Measurements from ENCODE around the gene NHP2. TPM values are rescaled to one million over a fixed set of nuclear protein-coding genes. Genes with fewer than 3 reads are reported as not detected.
A peak's percentile ranks its signal among the peaks of the same experiment; 100 is the strongest.

The NHP2 gene
- total RNA-seq, 1 experiment from 2014 or later: 476 TPM

DNA sequence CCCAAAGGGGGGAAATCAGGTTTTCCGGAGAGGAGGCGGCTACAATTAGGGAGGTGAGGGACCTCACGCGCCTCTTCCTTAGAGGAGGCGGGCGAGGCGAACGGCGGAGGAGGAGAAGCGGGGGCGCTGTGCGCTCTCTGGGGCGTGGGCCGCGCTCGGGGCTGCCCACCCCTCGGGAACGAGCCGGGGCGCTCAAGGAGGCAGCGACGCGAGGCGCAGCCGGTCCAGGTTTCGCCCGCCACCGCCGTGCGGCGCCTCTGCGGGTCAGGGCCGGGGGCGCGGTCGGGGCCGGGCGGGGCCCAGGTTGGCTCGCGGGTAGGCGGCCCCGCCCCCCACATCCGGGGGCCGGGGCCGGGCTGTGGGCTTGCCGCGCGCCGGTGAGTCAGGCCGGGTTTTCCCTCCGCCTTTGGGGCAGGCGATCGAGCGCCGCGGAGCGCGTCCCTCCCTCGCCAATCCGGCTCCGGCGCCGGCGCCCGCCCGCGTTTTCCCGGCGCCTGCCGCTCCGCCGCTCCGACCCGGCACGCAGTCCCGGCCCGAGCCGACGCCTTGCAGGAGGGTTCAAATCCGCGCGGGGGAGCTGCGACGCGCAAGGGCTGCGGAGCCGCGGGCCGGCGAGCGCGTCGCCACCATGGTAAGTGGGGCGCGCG is 40.4 kb downstream of the NHP2 start, which contains the start of gene N4BP3:
Gene N4BP3 (plus strand): TSS at position 392 of the 647 bp plus-strand sequence. CDS start 6,052 bp downstream, outside the sequence.
- Histone ChIP-seq H3K36me3 (no peaks in the 10 kb centered on the region), H3K4me3 (peak within 1 kb of the TSS; percentile 48), H3K27me3 (peaks cover 12% of the 10 kb centered on the region), H3K9me3 (peaks cover 6% of the 10 kb centered on the region; the same call in 1 of the 2 replicates)
- DNase-seq: peak; percentile 88

DNA sequence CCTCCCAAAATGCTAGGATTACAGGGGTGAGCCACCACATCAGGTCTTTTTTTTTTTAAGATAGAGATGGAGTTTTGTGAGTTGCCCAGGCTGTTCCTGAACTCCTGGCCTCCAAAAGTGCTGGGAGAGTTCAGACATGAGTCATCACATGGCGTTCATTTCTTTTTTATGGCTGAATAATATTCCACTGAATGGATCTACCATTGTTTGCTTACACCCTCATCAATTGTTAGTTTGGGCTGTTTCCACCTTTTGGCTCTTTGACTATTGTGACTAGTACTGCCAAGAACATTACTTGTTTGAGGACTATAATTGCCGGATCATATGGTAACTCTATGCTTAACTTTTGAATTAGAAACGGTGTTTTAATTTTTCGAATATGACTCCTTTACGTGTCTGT is 41.1 kb downstream of the NHP2 start:
- peaks cover 12% of the 10 kb centered on the region for H3K27me3 ChIP-seq
- H3K4me3 ChIP-seq: no peak overlapping the region

DNA sequence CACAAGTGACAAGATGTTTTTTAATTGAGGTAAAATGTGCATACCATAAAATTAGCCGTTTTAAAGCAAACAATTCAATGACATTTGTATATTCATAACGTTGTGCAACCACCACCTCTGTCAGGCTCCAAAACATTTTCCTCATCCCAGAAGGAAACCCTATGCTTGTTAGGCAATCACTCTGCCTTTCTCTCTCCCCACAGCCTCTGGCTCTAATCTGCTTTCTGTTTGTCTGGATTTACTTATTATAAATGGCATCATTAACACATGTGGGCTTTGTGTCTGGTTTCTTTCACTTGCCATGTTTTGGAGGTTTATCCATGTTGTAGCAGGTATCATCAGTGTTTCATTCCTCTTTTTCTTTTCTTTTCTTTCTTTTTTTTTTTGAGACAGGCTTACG is 41.8 kb downstream of the NHP2 start:
- Histone ChIP-seq H3K9me3 (peaks cover 6% of the 10 kb centered on the region; the same call in 1 of the 2 replicates), H3K4me3 (no peak overlapping the region), H3K27me3 (peaks cover 12% of the 10 kb centered on the region), H3K36me3 (no peaks in the 10 kb centered on the region)
- DNase-seq: no peak

More for the DNA sequence above, 41.1 kb downstream of the NHP2 start:
- peaks cover 6% of the 10 kb centered on the region; the same call in 1 of the 2 replicates for H3K9me3 ChIP-seq
- no peaks in the 10 kb centered on the region for H3K36me3 ChIP-seq
- no peak for DNase-seq

DNA sequence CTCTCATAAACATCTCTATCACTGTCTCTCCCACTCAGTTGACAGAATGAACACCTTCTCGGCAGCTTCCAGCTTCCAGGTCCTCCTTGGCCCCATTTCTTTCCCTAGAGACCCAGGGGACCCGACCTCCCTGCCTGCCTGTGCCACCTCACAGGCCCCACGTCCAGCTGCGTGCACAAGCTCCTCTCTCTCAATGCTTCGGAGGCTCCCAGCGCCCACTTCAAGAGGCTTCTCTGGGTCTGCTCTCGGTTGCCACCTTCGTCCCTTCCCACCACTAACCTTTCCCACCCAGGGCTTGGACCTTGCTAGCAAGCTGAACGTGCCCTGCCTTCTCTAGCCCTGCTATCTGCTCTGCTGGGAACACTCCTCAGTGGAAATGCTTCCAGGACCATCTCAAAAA is 43.2 kb downstream of the NHP2 start:
- DNase-seq: no peak

DNA sequence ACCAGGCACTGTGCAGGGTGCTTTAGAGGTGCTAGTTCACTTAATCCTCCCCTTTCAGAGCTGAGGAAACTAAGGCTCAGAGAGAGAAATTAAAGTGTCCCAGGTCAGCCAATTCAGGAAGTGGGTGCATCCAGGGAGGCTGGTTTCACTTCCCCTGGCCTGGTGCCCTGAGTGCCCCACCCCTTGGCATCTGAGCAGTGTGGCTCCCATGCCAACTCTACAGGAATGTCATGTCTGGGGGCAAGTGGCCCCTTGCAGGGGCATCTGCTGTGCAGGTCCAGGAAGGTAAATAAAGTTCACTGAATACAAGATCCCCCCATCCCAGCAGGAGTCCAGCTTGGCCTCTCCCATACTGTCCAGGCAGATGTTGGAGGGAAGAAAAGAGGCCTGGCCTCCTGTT is 44.7 kb downstream of the NHP2 start:
- H3K4me3 ChIP-seq: no peak overlapping the region
- peaks cover 6% of the 10 kb centered on the region; the same call in 1 of the 2 replicates for H3K9me3 ChIP-seq
- no peaks in the 10 kb centered on the region for H3K36me3 ChIP-seq
- DNase-seq: peak; percentile 60
- H3K27me3 ChIP-seq: peaks cover 2% of the 10 kb centered on the region; the same call in 1 of the 2 replicates

More for the DNA sequence above, 43.2 kb downstream of the NHP2 start:
- Histone ChIP-seq H3K4me3 (no peak overlapping the region), H3K27me3 (peaks cover 10% of the 10 kb centered on the region), H3K9me3 (peaks cover 6% of the 10 kb centered on the region; the same call in 1 of the 2 replicates), H3K36me3 (no peaks in the 10 kb centered on the region)

DNA sequence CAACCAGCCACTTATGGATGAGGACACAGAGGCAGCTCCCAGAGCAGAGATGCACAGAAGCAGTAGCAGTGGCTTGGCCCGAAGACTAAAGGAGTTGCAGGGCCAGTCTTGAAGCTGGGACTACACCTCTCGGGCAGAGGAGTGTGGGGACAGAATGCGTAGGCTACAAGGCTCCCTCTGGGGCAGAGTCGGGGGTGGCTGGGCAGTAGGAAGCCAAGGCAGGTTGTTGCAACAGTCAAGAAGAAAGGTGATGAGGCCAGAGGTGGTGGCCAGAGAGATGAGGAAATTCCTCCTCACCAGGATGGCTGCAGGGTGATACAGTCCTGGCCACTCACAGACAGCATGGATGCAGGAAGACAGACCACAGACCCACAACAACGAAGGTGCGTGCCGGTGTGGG is 45.2 kb downstream of the NHP2 start:
- no peak for DNase-seq
- H3K4me3 ChIP-seq: no peak overlapping the region
- H3K27me3 ChIP-seq: no peaks in the 10 kb centered on the region
- no peaks in the 10 kb centered on the region for H3K36me3 ChIP-seq
- peaks cover 6% of the 10 kb centered on the region; the same call in 1 of the 2 replicates for H3K9me3 ChIP-seq

DNA sequence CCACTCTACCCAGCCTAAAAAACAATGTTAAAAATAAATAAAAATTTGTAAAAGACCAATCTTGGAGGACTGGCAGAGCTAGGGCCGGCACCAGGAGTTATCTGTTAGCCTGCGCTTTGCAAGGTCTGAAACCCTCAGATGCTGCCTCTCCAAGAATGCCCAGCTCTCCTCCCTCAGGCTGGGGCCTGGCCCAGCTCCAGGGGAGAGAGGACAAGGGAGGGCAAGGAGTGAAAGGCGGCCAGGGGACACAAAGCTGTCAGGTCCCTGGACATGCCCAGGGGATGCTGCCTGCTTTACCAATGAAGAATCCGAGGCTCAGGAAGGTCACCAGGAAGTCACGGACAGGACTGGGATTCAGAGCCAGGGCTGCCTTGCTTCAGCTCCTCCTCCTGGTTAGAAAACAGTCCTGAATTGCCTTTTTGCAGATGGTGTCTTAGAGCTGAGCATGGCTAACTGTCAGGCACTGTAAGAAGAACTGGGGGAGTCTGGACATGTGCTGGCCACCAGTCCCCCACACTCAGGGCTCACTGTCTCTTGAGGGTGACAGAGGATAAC is 45.9 kb downstream of the NHP2 start:
- no peak overlapping the region for H3K4me3 ChIP-seq
- H3K36me3 ChIP-seq: no peaks in the 10 kb centered on the region
- DNase-seq: no peak
- H3K9me3 ChIP-seq: peaks cover 4% of the 10 kb centered on the region; the same call in 1 of the 2 replicates
- H3K27me3 ChIP-seq: no peaks in the 10 kb centered on the region

DNA sequence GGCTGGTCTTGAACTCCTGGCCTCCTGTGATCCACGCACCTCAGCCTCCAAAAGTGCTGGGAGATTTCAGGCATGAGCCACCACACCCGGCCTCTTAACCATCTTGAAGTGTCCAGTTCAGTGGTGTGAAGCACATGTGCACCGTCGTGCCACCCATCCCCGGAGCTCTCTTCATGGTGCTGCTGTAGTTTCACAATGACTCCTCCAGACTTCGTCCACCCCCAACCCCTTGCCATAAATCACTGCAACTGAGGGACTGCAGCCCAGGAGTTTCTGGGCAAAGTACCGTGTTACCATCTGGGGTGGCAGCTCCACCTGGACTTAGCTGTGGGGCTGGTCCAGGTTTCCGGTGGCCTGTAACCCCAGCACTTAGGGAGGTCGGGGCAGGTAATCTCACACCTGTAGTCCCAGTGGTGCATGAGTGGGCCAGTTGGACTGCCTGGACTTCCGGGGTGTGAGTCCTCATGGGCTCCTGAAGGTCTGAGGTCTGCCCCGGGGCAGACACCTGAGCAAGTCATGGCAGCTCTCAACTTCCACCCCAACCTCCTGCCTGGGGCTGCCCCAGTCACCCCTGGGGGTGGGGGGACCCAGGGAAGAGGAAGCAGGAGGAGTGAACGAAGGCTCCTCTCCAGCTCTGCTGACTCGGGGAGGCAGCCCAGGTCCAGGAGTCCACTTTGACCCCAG is 47.0 kb downstream of the NHP2 start:
- Histone ChIP-seq H3K9me3 (no peaks in the 10 kb centered on the region), H3K36me3 (no peaks in the 10 kb centered on the region), H3K4me3 (no peak overlapping the region), H3K27me3 (no peaks in the 10 kb centered on the region)
- no peak for DNase-seq

DNA sequence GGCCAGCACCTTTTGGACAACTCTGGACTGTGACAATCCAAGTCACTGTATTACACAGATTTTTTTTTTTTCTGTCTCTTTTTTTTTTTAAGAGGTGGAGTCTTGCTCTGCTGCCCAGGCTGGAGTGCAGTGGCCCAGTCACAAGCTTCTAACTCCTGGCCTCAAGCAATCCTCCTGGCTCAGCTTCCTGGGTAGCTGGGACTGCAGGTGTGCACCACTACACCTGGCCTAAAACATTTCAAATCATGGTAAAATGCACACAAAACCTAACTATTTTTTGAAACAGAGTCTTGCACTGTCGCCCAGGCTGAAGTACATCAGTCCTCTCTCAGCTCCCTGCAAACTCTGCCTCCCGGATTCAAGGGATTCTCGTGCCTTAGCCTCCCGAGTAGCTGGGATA is 47.6 kb downstream of the NHP2 start:
- Histone ChIP-seq H3K27me3 (no peaks in the 10 kb centered on the region), H3K4me3 (no peak overlapping the region), H3K36me3 (no peaks in the 10 kb centered on the region), H3K9me3 (no peaks in the 10 kb centered on the region)
- no peak for DNase-seq

DNA sequence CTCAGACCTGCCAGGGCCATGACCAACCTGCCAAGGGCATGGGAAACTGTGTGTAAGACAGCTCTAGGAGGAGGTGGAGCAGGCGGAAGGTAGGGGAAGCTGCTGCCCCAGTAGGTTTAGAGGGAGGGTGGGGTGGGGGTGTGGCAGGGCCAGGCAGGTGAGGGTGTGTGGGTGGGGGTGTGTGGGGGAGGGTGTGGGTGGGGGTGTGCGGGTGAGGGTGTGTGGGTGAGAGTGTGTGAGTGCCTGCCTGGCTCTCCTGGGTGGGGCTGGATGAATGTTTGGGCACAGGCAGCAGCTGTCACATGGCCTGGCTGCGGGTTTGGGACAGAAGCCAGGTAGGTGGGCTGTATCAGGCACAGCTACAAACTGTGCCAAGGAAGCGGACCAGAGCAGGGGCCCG is 49.2 kb downstream of the NHP2 start:
- H3K9me3 ChIP-seq: no peaks in the 10 kb centered on the region
- DNase-seq: no peak

DNA sequence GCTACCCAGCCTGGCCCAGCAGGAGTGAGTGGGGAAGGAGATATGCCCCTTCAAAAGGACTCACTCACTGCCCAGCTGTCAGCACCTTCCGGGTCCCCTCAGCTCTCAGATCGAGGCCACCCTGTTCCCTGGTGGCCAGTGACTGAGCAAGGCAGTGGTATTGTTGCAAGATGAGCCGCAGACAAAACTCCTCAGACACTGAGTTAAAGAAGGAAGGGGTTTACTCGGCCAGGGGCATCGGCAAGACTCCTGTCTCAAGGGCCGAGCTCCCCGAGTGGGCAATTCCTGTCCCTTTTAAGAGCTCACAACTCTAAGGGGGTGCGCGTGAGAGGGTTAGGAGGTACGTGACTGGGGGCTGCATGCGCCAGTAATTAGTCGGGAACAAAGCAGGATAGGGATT is 50.1 kb downstream of the NHP2 start:
- DNase-seq: no peak
- Histone ChIP-seq H3K27me3 (no peaks in the 10 kb centered on the region), H3K4me3 (no peak overlapping the region), H3K36me3 (no peaks in the 10 kb centered on the region), H3K9me3 (no peaks in the 10 kb centered on the region)

More for the DNA sequence above, 49.2 kb downstream of the NHP2 start:
- no peaks in the 10 kb centered on the region for H3K36me3 ChIP-seq
- H3K4me3 ChIP-seq: no peak overlapping the region
- H3K27me3 ChIP-seq: no peaks in the 10 kb centered on the region

Other genes with a start within 250 kb of the NHP2 start
- not detected in 2 replicates for gene PROP1, start 157.6 kb downstream of the NHP2 start, total RNA-seq (2014; rRNA removed; shearing (Covaris generic); ENCODE audit: low replicate concordance)
- gene N4BP3, start 40.4 kb downstream of the NHP2 start, total RNA-seq (2014; rRNA removed; shearing (Covaris generic); ENCODE audit: low replicate concordance): 1.0 and 2.3 TPM in 2 replicates
- gene RMND5B, start 22.9 kb downstream of the NHP2 start, total RNA-seq (2014; rRNA removed; shearing (Covaris generic); ENCODE audit: low replicate concordance): 39.8 and 54.2 TPM in 2 replicates
- gene GMCL2, start 33.5 kb upstream of the NHP2 start, total RNA-seq (2014; rRNA removed; shearing (Covaris generic); ENCODE audit: low replicate concordance): not detected in 2 replicates
- 250 and 316 TPM in 2 replicates for gene HNRNPAB, start 50.6 kb upstream of the NHP2 start, total RNA-seq (2014; rRNA removed; shearing (Covaris generic); ENCODE audit: low replicate concordance)
- gene PHYKPL, start 78.9 kb upstream of the NHP2 start, total RNA-seq (2014; rRNA removed; shearing (Covaris generic); ENCODE audit: low replicate concordance): 37.7 and 50.9 TPM in 2 replicates

All from MG63 (cell line).